Thyroid gland (tissue), 4 donors: ENCODE measurements around the gene SUSD5. TPM values are rescaled to one million over a fixed set of nuclear protein-coding genes. Genes with fewer than 3 reads are reported as not detected.
"Not testable (repeated sequence)": the region's sequence is repeated elsewhere in the genome, so short reads cannot be mapped to it uniquely, and the experiment has no call there.

ENCODE experiments used
- DNase-seq, 2 donors: peaks; one replicate each; pipeline ENCODE4 v3.0.0-alpha.2; 2019
- H3K27ac ChIP-seq, 3 donors: fragments of 200-600 bp; sonication (generic); 1 replicate in 2 of 3; 2 replicates in 1 of 3; pipeline ENCODE4 v1.5.1; 2016 to 2019; ENCODE audit warnings: mild to moderate bottlenecking in 1 of 3, moderate library complexity in 1 of 3
- H3K27me3 ChIP-seq: fragments of 200-600 bp; sonication (generic); one replicate; pipeline ENCODE4 v1.5.1; 2019
- H3K36me3 ChIP-seq, 2 donors: fragments of 200-600 bp; sonication (generic); one replicate each; pipeline ENCODE4 v1.5.1; 2016 to 2019
- H3K4me1 ChIP-seq, 2 donors: fragments of 200-600 bp; sonication (generic); one replicate each; pipeline ENCODE4 v1.5.1; 2017 to 2019
- H3K4me3 ChIP-seq, 3 donors: fragments of 200-600 bp; sonication (generic); replicated peaks in 1 of 3; 1 replicate in 2 of 3; 2 replicates in 1 of 3; pipeline ENCODE4 v1.5.1; 2016; ENCODE audit warnings: mild to moderate bottlenecking in 1 of 3
- H3K9me3 ChIP-seq: fragments of 200-600 bp; sonication (generic); one replicate; pipeline ENCODE4 v1.5.1; 2017
- CTCF ChIP-seq, 6 experiments: fragments of 200-600 bp in 3 of 6; fragments of 450-650 bp in 3 of 6; sonication (generic) in 3 of 6; IDR thresholded peaks; one replicate each; pipeline ENCODE4 v1.5.1; 2016 to 2019; ENCODE audit warnings: antibody characterized with exemption in 6 of 6, mild to moderate bottlenecking in 2 of 6, inconsistent platforms in 1 of 6, moderate library complexity in 1 of 6
- POLR2A ChIP-seq, 2 donors: fragments of 450-650 bp; IDR thresholded peaks; one replicate each; pipeline ENCODE4 v1.6.1; 2017; ENCODE audit warnings: antibody characterized with exemption in 2 of 2, mild to moderate bottlenecking in 2 of 2, moderate library complexity in 1 of 2
- WGBS, 2 donors: methylation state at CpG; one replicate each; pipeline ENCODE4 v1.1.5; 2017; 5-methylcytosine and 5-hydroxymethylcytosine counted together
- intact Hi-C: fragments of 100-400 bp; cut with DNase I; formaldehyde crosslinking; loops from one replicate; pipeline ENCODE4 v1.15.1; 2023
- total RNA-seq, 4 donors: library from RNA; depleted of rRNA; stranded (reverse); fragments of >200 nt; gene quantifications; one replicate each; pipeline ENCODE4 v1.2.3, GENCODE V29; 2016

Gene SUSD5
- total RNA-seq, 4 donors from 2014 or later: 2.3 to 9.6 (median 2.8) TPM

GRCh38 chr3:33111581-33111980 lies 107.0 kb downstream of the SUSD5 start:
- no peak for DNase-seq
- no peaks in the 10 kb centered on the region for H3K36me3 ChIP-seq
- H3K4me3 ChIP-seq: no peak overlapping the region
- intact Hi-C loops: no loop called here
- 90 to 96% methylated on average over 8 of the region's 8 CpGs for WGBS, 2 donors
- no peak overlapping the region for H3K27ac ChIP-seq
- TF ChIP-seq POLR2A (IDR thresholded peaks at IDR 0.05): no peak
- no peak for TF ChIP-seq CTCF (IDR thresholded peaks at IDR 0.05)
- H3K27me3 ChIP-seq: no peaks in the 10 kb centered on the region
- peaks cover 13 to 19% of the 10 kb centered on the region in 2 donors for H3K4me1 ChIP-seq
- H3K9me3 ChIP-seq: no peaks in the 10 kb centered on the region

- WGBS, 2 donors: 84 to 91% methylated on average over 2 of the region's 2 CpGs
- H3K4me1 ChIP-seq, H3K27me3 ChIP-seq, H3K4me3 ChIP-seq, DNase-seq, H3K27ac ChIP-seq, H3K9me3 ChIP-seq, intact Hi-C loops, H3K36me3 ChIP-seq: not testable (repeated sequence)
Measured at GRCh38 chr3:33106854-33107253, 111.8 kb downstream of the SUSD5 start.

- intact Hi-C loops: no loop called here
- 61 to 69% methylated on average over 3 of the region's 3 CpGs for WGBS, 2 donors
- Histone ChIP-seq H3K36me3 (no peaks in the 10 kb centered on the region), H3K4me1 (no peaks in the 10 kb centered on the region), H3K27ac (no peak overlapping the region), H3K27me3 (no peaks in the 10 kb centered on the region), H3K9me3 (no peaks in the 10 kb centered on the region), H3K4me3 (no peak overlapping the region)
- no peak for TF ChIP-seq CTCF (IDR thresholded peaks at IDR 0.05)
- TF ChIP-seq POLR2A (IDR thresholded peaks at IDR 0.05): no peak
- DNase-seq: no peak
Measured at GRCh38 chr3:33105341-33105948, 113.2 kb downstream of the SUSD5 start.

- Histone ChIP-seq H3K36me3 (no peaks in the 10 kb centered on the region), H3K27ac (no peak overlapping the region), H3K9me3 (no peaks in the 10 kb centered on the region), H3K4me3 (no peak overlapping the region), H3K4me1 (no peaks in the 10 kb centered on the region), H3K27me3 (no peaks in the 10 kb centered on the region)
- 93% methylated on average over 3 of the region's 3 CpGs for WGBS, 2 donors
- intact Hi-C loops: no loop called here
- TF ChIP-seq POLR2A (IDR thresholded peaks at IDR 0.05) (no peak), CTCF (IDR thresholded peaks at IDR 0.05) (no peak)
- DNase-seq: no peak
Measured at GRCh38 chr3:33104803-33105202, 113.8 kb downstream of the SUSD5 start.

- 90 to 91% methylated on average over 3 of the region's 3 CpGs for WGBS, 2 donors
- Histone ChIP-seq H3K4me3 (no peak overlapping the region), H3K9me3 (no peaks in the 10 kb centered on the region), H3K27me3 (no peaks in the 10 kb centered on the region), H3K36me3 (no peaks in the 10 kb centered on the region), H3K27ac (no peak overlapping the region), H3K4me1 (peaks cover 0 to 7% of the 10 kb centered on the region in 2 donors)
- no peak for TF ChIP-seq CTCF (IDR thresholded peaks at IDR 0.05)
- TF ChIP-seq POLR2A (IDR thresholded peaks at IDR 0.05): no peak
- no peak for DNase-seq
- intact Hi-C loops: no loop called here
Measured at GRCh38 chr3:33103480-33103879, 115.1 kb downstream of the SUSD5 start.
